Islet precursor cell (in vitro differentiated cells): ENCODE results near the gene GLP2R.

Experiments
- DNase-seq: peaks from one replicate; pipeline ENCODE4 v3.0.0-alpha.2; 2018

The GLP2R gene

GRCh38 chr17:9925457-9925856 lies 99.7 kb downstream of the GLP2R start:
- peak; percentile 58 for DNase-seq

DNA sequence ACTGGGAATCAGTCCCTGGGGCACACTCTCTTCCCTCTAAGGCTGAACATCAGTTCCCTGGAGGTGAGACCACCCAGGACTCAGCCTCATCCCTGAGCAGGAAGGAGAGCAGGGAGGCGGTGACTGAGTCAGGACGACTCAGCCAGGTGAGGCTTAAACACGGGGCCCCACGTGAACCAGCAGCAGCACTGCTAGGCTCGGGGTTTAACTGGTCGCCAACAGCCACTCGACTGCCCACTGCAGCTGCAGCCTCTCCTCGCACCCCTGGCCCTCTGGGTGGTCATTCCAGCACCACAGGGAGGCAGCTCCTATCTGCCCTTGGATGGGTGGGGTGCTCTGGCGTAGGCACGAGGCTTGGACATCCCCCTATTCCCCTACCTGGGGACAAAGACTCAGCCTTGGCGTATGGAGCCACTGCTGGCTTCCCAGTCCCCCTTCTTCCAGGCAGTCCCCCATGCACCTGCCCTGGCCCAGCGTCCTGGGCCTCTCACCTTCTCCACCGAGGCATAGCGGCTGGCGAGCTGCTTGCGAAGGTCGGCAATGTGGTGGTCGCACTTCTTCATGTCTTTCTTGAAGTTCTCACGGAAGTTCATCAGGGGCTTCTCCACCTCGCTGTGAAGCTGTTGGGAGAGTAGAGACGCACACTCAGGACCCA lies 100.6 kb downstream of the GLP2R start:
- peak; percentile 59 for DNase-seq

GRCh38 chr17:9928601-9929333 lies 103.0 kb downstream of the GLP2R start:
- DNase-seq: peak; percentile 88

GRCh38 chr17:9929871-9930270 lies 104.1 kb downstream of the GLP2R start:
- DNase-seq: no peak

DNA sequence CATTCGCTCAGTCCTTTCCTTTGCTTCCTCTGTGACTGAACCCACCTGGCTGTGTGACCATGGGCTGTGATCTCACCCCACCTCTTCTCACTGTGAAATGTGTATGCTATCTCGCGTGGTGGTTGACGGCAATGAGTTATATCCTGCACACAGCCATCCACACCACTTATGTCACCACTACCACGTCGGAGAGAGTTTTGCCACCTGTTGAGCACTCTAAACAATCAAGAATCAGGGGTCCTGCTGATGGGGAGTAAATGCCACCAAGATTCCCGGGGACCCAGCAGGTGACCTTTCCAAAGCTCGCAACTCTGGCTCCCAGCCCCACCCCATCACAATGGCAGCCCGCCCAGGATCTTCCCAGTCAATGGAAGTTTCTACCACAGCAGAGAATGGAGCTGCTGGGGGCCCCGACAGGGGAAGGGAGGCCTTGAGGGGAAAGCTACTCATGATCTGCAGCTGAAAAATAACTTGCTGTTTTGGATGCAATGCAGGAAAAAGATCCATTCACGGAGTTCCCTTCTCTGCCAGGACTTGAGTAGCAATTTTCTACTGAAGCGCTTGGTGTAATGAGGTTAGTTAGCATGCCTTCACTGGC lies 105.5 kb downstream of the GLP2R start:
- DNase-seq: no peak

- no peak for DNase-seq
Measured at GRCh38 chr17:9932491-9932890, 106.8 kb downstream of the GLP2R start.

- DNase-seq: no peak
Measured at GRCh38 chr17:9934331-9934730, 108.6 kb downstream of the GLP2R start.

GRCh38 chr17:9935408-9935807 lies 109.7 kb downstream of the GLP2R start:
- DNase-seq: no peak

GRCh38 chr17:9936095-9936494 lies 110.4 kb downstream of the GLP2R start:
- no peak for DNase-seq

- no peak for DNase-seq
Measured at GRCh38 chr17:9937241-9937761, 111.6 kb downstream of the GLP2R start.

DNA sequence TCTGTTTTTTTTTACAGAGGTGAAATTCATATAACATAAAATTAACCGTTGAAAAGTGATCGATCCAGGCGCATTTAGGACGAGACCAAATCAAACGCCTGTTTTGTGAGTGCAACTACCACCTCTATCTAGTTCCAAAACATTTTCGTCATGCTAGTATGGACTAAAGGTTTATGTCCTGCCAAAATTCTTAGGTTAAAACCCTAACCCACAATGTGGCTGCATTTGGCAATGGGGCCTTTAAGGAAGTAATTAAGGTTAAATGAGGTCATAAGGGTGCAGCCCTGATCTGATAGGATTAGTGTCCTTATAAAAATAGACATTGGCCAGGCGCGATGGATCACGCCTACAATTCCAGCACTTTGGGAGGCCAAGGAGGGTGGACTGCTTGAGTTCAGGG lies 112.2 kb downstream of the GLP2R start:
- DNase-seq: no peak

DNA sequence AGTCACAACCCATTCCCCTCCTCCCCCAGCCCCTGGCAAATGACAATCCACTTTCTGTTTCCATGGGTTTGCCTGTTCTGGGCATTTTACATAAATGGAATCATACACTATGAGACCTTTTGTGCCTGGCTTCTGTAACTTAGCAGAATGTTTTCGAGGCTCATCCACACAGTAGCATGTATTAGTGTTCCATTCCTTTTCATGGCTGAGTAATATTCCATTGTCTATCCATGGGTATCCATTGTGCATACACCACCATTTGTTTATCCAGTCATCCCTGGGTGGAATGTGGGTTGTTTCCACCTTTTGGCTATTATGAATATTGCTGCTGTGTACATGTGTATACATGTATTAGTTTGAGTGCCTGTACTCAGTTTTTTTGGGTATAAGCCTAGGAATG lies 113.0 kb downstream of the GLP2R start:
- no peak for DNase-seq

DNA sequence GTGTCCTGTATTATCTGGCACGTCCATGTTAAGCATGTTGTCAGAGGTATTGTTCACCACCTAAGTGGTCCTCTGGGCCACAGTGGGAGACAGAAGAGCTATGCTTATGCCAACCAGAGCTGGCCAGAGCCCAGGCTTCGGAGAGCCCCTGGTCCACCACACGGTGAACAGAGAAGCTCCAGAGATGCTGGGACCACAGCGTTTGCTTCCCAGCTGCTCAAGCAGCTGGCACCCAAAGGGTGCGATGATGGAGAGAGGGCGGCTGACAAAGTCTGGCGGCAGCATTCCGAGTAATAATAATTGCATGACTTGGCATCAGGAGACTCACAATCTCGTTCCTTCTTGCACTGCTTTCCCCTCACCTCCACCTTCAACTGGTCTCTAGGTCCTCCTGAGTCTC lies 115.1 kb downstream of the GLP2R start:
- DNase-seq: no peak

DNA sequence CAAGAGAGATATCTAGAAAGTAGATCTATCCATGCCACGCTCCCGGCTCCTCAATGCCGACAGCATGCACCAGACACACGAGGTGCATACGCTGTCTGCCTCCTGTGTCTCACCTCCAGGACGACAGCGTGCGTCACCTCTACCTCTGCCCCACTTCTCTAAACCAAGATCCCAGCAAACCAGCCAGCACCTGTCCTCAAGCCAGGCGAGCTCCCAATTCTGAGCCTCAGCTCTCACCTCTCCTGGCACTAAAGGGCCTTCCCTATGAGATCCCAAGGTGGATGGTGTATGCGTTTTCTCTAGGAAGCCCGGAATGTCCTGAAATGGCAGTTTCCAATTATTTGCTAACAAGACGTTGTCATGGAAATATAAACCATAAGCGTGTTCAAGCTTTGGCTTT lies 115.6 kb downstream of the GLP2R start:
- no peak for DNase-seq
